ENCODE data around the gene IDE. TPM values are rescaled to one million over a fixed set of nuclear protein-coding genes. Genes with fewer than 3 reads are reported as not detected.

IDE gene
- total RNA-seq, 4 donors from 2014 or later = 41.2 to 71.0 (median 52.9) TPM

GRCh38 chr10:92480413-92480812 lies 93.5 kb downstream of the IDE start:
- peaks cover 1 to 3% of the 10 kb centered on the region in 2 donors for H3K4me1 ChIP-seq
- no peaks in the 10 kb centered on the region for H3K9me3 ChIP-seq
- ATAC-seq = no peak
- in situ Hi-C loops (cut with MboI; ENCODE audit: low sequenced_read_pairs in 4 of 4) (loop anchor here in 1 of 4 donors (25.0 kb wide), 1 partner anchor 643 kb away; no protein-coding TSS in a partner anchor), intact Hi-C loops (cut with DNase I; ENCODE audit: low total_unique reads) (no loop called here)
- H3K36me3 ChIP-seq = peaks cover 0 to 82% of the 10 kb centered on the region in 2 donors
- no peak overlapping the region for H3K4me3 ChIP-seq
- TF ChIP-seq, protein P1, sequence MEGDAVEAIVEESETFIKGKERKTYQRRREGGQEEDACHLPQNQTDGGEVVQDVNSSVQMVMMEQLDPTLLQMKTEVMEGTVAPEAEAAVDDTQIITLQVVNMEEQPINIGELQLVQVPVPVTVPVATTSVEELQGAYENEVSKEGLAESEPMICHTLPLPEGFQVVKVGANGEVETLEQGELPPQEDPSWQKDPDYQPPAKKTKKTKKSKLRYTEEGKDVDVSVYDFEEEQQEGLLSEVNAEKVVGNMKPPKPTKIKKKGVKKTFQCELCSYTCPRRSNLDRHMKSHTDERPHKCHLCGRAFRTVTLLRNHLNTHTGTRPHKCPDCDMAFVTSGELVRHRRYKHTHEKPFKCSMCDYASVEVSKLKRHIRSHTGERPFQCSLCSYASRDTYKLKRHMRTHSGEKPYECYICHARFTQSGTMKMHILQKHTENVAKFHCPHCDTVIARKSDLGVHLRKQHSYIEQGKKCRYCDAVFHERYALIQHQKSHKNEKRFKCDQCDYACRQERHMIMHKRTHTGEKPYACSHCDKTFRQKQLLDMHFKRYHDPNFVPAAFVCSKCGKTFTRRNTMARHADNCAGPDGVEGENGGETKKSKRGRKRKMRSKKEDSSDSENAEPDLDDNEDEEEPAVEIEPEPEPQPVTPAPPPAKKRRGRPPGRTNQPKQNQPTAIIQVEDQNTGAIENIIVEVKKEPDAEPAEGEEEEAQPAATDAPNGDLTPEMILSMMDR (IDR thresholded peaks at IDR 0.05 in 4 of 5, conservative IDR thresholded peaks at IDR 0.05 in 1 of 5) = no peak
- TF ChIP-seq POLR2A (IDR thresholded peaks at IDR 0.05) = no peak
- DNase-seq = no peak
- no peak overlapping the region for H3K27ac ChIP-seq
- H3K27me3 ChIP-seq = no peaks in the 10 kb centered on the region

- intact Hi-C loops (cut with DNase I; ENCODE audit: low total_unique reads) (no loop called here), in situ Hi-C loops (cut with MboI; ENCODE audit: low sequenced_read_pairs in 4 of 4) (loop anchor here in 1 of 4 donors (25.0 kb wide), 1 partner anchor 642 kb away; no protein-coding TSS in a partner anchor)
- DNase-seq (no peak), ATAC-seq (no peak)
- no peak overlapping the region for H3K4me3 ChIP-seq
- peaks cover 3 to 4% of the 10 kb centered on the region in 2 donors for H3K4me1 ChIP-seq
- H3K27ac ChIP-seq = no peak overlapping the region
- no peaks in the 10 kb centered on the region for H3K27me3 ChIP-seq
- peaks cover 0 to 82% of the 10 kb centered on the region in 2 donors for H3K36me3 ChIP-seq
- no peaks in the 10 kb centered on the region for H3K9me3 ChIP-seq
- TF ChIP-seq, protein P1 (IDR thresholded peaks at IDR 0.05 in 4 of 5, conservative IDR thresholded peaks at IDR 0.05 in 1 of 5) = no peak
- no peak for TF ChIP-seq POLR2A (IDR thresholded peaks at IDR 0.05)
Measured at GRCh38 chr10:92479547-92479946, 94.3 kb downstream of the IDE start.

GRCh38 chr10:92478536-92478935 lies 95.4 kb downstream of the IDE start:
- Histone ChIP-seq H3K4me1 (peaks cover 3 to 4% of the 10 kb centered on the region in 2 donors), H3K27ac (no peak overlapping the region), H3K27me3 (no peaks in the 10 kb centered on the region), H3K36me3 (peaks cover 0 to 77% of the 10 kb centered on the region in 2 donors), H3K4me3 (no peak overlapping the region), H3K9me3 (no peaks in the 10 kb centered on the region)
- TF ChIP-seq, protein P1 (IDR thresholded peaks at IDR 0.05 in 4 of 5, conservative IDR thresholded peaks at IDR 0.05 in 1 of 5) = no peak
- TF ChIP-seq POLR2A (IDR thresholded peaks at IDR 0.05) = no peak
- intact Hi-C loops (cut with DNase I; ENCODE audit: low total_unique reads) = no loop called here
- no peak for ATAC-seq
- no peak for DNase-seq
- in situ Hi-C loops (cut with MboI; ENCODE audit: low sequenced_read_pairs in 4 of 4) = loop anchor here in 1 of 4 donors (25.0 kb wide), 1 partner anchor 641 kb away; no protein-coding TSS in a partner anchor

DNA sequence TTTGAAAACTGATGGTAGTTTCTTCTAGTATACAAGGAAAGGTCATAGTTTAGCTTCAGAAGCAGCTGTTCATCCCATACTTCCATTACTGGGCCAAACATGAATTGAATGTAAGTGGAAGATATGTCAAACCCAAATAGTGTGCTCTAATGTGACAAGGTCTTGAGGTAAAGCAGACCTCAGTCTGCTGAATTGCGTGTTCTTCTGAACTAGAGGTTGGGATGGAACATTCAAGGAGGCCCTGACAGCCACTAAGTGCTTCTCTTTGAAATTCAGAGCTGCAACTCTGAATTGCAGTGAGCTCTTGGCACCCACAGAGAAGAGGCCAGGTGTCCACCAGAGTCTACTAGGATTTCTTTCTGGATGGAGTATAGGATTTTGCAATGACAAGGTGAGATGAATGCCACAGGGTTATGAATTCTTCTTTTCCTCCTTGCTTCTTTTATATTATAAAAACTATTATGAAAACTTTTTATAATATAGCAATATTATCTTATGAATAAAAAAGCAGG lies 98.5 kb downstream of the IDE start:
- DNase-seq (peak in 1 of 2 donors; percentile 22), ATAC-seq (peak in 1 of 2 donors; percentile 90)
- Histone ChIP-seq H3K4me1 (peaks cover 3 to 4% of the 10 kb centered on the region in 2 donors), H3K4me3 (no peak overlapping the region), H3K27ac (no peak overlapping the region), H3K36me3 (peaks cover 0 to 79% of the 10 kb centered on the region in 2 donors), H3K27me3 (no peaks in the 10 kb centered on the region), H3K9me3 (no peaks in the 10 kb centered on the region)
- in situ Hi-C loops (cut with MboI; ENCODE audit: low sequenced_read_pairs in 4 of 4) = loop anchor here in 1 of 4 donors (25.0 kb wide), 1 partner anchor 638 kb away; no protein-coding TSS in a partner anchor
- intact Hi-C loops (cut with DNase I; ENCODE audit: low total_unique reads) = no loop called here
- TF ChIP-seq, protein P1 (IDR thresholded peaks at IDR 0.05 in 4 of 5, conservative IDR thresholded peaks at IDR 0.05 in 1 of 5) = no peak
- TF ChIP-seq POLR2A (IDR thresholded peaks at IDR 0.05) = no peak
